ENCODE data around the gene SIGLEC12.

Gene SIGLEC12

GRCh38 chr19:51524666-51525264, 23.2 kb upstream of the SIGLEC12 start:
- H3K4me1 ChIP-seq (ENCODE audit: control insufficient read depth in 5 of 5, insufficient read depth in 5 of 5, low read length in 5 of 5), result no peaks in the 10 kb centered on the region
- H3K27ac ChIP-seq (ENCODE audit: low read depth, low read length), result no peak overlapping the region
- no peak overlapping the region for H3K4me3 ChIP-seq (ENCODE audit: low read depth in 1 of 5, low read length in 5 of 5)
- peaks cover 10 to 34% (median 20%) of the 10 kb centered on the region in 5 donors for H3K27me3 ChIP-seq (ENCODE audit: control insufficient read depth in 5 of 5, insufficient read depth in 4 of 5, low read length in 5 of 5)
- peaks cover 0 to 13% (median 3%) of the 10 kb centered on the region in 5 donors for H3K9me3 ChIP-seq (ENCODE audit: control insufficient read depth in 5 of 5, low read length in 5 of 5)
- no peaks in the 10 kb centered on the region for H3K36me3 ChIP-seq (ENCODE audit: control insufficient read depth in 5 of 5, insufficient read depth in 5 of 5, low read length in 5 of 5)
- H3K9ac ChIP-seq (ENCODE audit: low read length in 5 of 5), result no peak overlapping the region

DNA sequence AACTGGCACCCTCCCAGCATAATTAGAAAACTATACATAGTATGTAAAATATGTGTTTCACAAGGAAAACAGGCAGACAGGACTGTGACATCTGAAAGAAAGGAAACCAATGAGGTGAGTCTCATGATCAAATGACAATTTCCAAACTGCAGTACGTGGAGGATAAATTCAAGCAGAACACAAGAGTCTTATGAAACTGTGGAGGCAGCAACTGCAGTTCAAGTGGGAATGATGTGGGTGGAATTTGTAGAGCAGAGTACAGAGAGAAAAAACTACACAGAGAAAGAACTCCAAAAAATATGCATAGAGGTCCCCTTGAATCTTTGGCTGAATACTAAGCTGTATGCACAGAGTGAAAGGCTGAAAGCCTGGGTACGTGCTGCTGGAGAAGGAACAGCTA, 20.2 kb upstream of the SIGLEC12 start:
- Histone ChIP-seq H3K36me3 (ENCODE audit: control insufficient read depth in 5 of 5, insufficient read depth in 5 of 5, low read length in 5 of 5) (no peaks in the 10 kb centered on the region), H3K27ac (ENCODE audit: low read depth, low read length) (no peak overlapping the region)

GRCh38 chr19:51521357-51521756, 19.8 kb upstream of the SIGLEC12 start:
- Histone ChIP-seq H3K4me1 (ENCODE audit: control insufficient read depth in 5 of 5, insufficient read depth in 5 of 5, low read length in 5 of 5) (no peaks in the 10 kb centered on the region), H3K27ac (ENCODE audit: low read depth, low read length) (no peak overlapping the region), H3K9ac (ENCODE audit: low read length in 5 of 5) (no peak overlapping the region), H3K4me3 (ENCODE audit: low read depth in 1 of 5, low read length in 5 of 5) (no peak overlapping the region), H3K9me3 (ENCODE audit: control insufficient read depth in 5 of 5, low read length in 5 of 5) (peaks cover 0 to 13% (median 4%) of the 10 kb centered on the region in 5 donors), H3K27me3 (ENCODE audit: control insufficient read depth in 5 of 5, insufficient read depth in 4 of 5, low read length in 5 of 5) (peaks cover 8 to 22% (median 10%) of the 10 kb centered on the region in 5 donors), H3K36me3 (ENCODE audit: control insufficient read depth in 5 of 5, insufficient read depth in 5 of 5, low read length in 5 of 5) (no peaks in the 10 kb centered on the region)

More for the DNA sequence above, 20.2 kb upstream of the SIGLEC12 start:
- H3K9me3 ChIP-seq (ENCODE audit: control insufficient read depth in 5 of 5, low read length in 5 of 5), result peaks cover 0 to 13% (median 4%) of the 10 kb centered on the region in 5 donors
- H3K4me1 ChIP-seq (ENCODE audit: control insufficient read depth in 5 of 5, insufficient read depth in 5 of 5, low read length in 5 of 5), result no peaks in the 10 kb centered on the region
- no peak overlapping the region for H3K4me3 ChIP-seq (ENCODE audit: low read depth in 1 of 5, low read length in 5 of 5)
- H3K9ac ChIP-seq (ENCODE audit: low read length in 5 of 5), result no peak overlapping the region
- peaks cover 8 to 22% (median 10%) of the 10 kb centered on the region in 5 donors for H3K27me3 ChIP-seq (ENCODE audit: control insufficient read depth in 5 of 5, insufficient read depth in 4 of 5, low read length in 5 of 5)

GRCh38 chr19:51520728-51521127, 19.1 kb upstream of the SIGLEC12 start:
- H3K27ac ChIP-seq (ENCODE audit: low read depth, low read length), result no peak overlapping the region
- peaks cover 8 to 20% (median 10%) of the 10 kb centered on the region in 5 donors for H3K27me3 ChIP-seq (ENCODE audit: control insufficient read depth in 5 of 5, insufficient read depth in 4 of 5, low read length in 5 of 5)
- H3K4me3 ChIP-seq (ENCODE audit: low read depth in 1 of 5, low read length in 5 of 5), result no peak overlapping the region
- peaks cover 0 to 13% (median 4%) of the 10 kb centered on the region in 5 donors for H3K9me3 ChIP-seq (ENCODE audit: control insufficient read depth in 5 of 5, low read length in 5 of 5)
- no peaks in the 10 kb centered on the region for H3K4me1 ChIP-seq (ENCODE audit: control insufficient read depth in 5 of 5, insufficient read depth in 5 of 5, low read length in 5 of 5)
- H3K9ac ChIP-seq (ENCODE audit: low read length in 5 of 5), result no peak overlapping the region
- no peaks in the 10 kb centered on the region for H3K36me3 ChIP-seq (ENCODE audit: control insufficient read depth in 5 of 5, insufficient read depth in 5 of 5, low read length in 5 of 5)

DNA sequence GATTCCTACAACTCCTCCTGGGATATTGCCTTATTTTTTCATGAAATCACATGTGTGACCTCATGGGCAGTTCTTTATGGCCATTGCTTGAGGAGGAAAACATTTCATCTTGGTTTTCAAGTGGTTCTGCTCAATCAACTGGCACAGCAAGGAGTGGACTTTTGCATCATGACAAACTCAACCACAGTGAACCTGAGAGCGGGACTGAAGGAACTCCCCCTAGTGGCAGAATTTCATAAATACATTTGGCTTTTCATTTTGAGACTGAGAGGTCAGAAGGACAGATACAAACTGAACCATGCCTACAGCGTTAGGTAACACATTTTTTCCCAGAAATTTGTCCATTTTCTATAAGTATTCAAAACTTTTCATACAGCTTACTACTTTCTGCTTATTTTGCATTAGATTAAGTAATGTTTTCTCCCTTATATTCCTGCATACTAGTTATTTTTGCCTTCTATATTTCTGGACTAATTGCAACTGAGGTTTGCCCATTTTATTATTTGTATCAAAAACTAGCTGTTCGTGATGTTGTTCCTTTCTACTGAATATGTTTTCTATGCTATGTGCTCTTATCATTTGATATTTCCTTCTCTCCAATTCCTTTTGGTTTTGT, 13.4 kb upstream of the SIGLEC12 start:
- Histone ChIP-seq H3K9ac (ENCODE audit: low read length in 5 of 5) (no peak overlapping the region), H3K27ac (ENCODE audit: low read depth, low read length) (no peak overlapping the region), H3K4me3 (ENCODE audit: low read depth in 1 of 5, low read length in 5 of 5) (no peak overlapping the region), H3K4me1 (ENCODE audit: control insufficient read depth in 5 of 5, insufficient read depth in 5 of 5, low read length in 5 of 5) (no peaks in the 10 kb centered on the region), H3K36me3 (ENCODE audit: control insufficient read depth in 5 of 5, insufficient read depth in 5 of 5, low read length in 5 of 5) (no peaks in the 10 kb centered on the region), H3K9me3 (ENCODE audit: control insufficient read depth in 5 of 5, low read length in 5 of 5) (peaks cover 0 to 2% (median 0%) of the 10 kb centered on the region in 5 donors), H3K27me3 (ENCODE audit: control insufficient read depth in 5 of 5, insufficient read depth in 4 of 5, low read length in 5 of 5) (peaks cover 0 to 11% (median 0%) of the 10 kb centered on the region in 5 donors)

DNA sequence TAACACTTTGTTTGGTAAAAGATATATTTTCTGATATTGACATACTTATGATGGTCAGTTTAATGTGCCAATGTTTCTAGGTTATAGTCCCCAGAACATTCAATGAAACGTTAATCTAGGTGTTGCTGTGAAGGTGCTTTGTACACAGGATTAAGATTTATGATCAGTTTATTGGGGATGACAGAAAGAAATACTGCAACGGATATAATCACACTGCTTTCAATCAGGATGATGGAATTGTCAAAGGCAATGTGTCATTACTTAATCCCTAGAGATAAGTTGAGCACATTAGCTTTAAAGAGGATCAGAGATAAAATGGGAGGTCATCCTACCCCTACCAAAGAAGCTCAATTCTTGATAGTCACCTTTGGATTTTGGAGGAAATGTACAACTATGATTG, 12.4 kb upstream of the SIGLEC12 start:
- H3K4me1 ChIP-seq (ENCODE audit: control insufficient read depth in 5 of 5, insufficient read depth in 5 of 5, low read length in 5 of 5), result no peaks in the 10 kb centered on the region
- no peak overlapping the region for H3K9ac ChIP-seq (ENCODE audit: low read length in 5 of 5)
- H3K27ac ChIP-seq (ENCODE audit: low read depth, low read length), result no peak overlapping the region
- H3K27me3 ChIP-seq (ENCODE audit: control insufficient read depth in 5 of 5, insufficient read depth in 4 of 5, low read length in 5 of 5), result peaks cover 0 to 9% (median 2%) of the 10 kb centered on the region in 5 donors
- H3K36me3 ChIP-seq (ENCODE audit: control insufficient read depth in 5 of 5, insufficient read depth in 5 of 5, low read length in 5 of 5), result no peaks in the 10 kb centered on the region
- no peak overlapping the region for H3K4me3 ChIP-seq (ENCODE audit: low read depth in 1 of 5, low read length in 5 of 5)
- peaks cover 0 to 2% (median 0%) of the 10 kb centered on the region in 5 donors for H3K9me3 ChIP-seq (ENCODE audit: control insufficient read depth in 5 of 5, low read length in 5 of 5)

- no peak overlapping the region for H3K27ac ChIP-seq (ENCODE audit: low read depth, low read length)
- no peaks in the 10 kb centered on the region for H3K9me3 ChIP-seq (ENCODE audit: control insufficient read depth in 5 of 5, low read length in 5 of 5)
- peaks cover 0 to 1% (median 0%) of the 10 kb centered on the region in 5 donors for H3K4me1 ChIP-seq (ENCODE audit: control insufficient read depth in 5 of 5, insufficient read depth in 5 of 5, low read length in 5 of 5)
- H3K36me3 ChIP-seq (ENCODE audit: control insufficient read depth in 5 of 5, insufficient read depth in 5 of 5, low read length in 5 of 5), result no peaks in the 10 kb centered on the region
- H3K9ac ChIP-seq (ENCODE audit: low read length in 5 of 5), result no peak overlapping the region
- H3K27me3 ChIP-seq (ENCODE audit: control insufficient read depth in 5 of 5, insufficient read depth in 4 of 5, low read length in 5 of 5), result peaks cover 0 to 10% (median 5%) of the 10 kb centered on the region in 5 donors
- no peak overlapping the region for H3K4me3 ChIP-seq (ENCODE audit: low read depth in 1 of 5, low read length in 5 of 5)
Measured at GRCh38 chr19:51511353-51511752, 9.8 kb upstream of the SIGLEC12 start.

GRCh38 chr19:51509823-51510660, 8.4 kb upstream of the SIGLEC12 start:
- Histone ChIP-seq H3K36me3 (ENCODE audit: control insufficient read depth in 5 of 5, insufficient read depth in 5 of 5, low read length in 5 of 5) (no peaks in the 10 kb centered on the region), H3K9ac (ENCODE audit: low read length in 5 of 5) (no peak overlapping the region), H3K27ac (ENCODE audit: low read depth, low read length) (no peak overlapping the region), H3K4me1 (ENCODE audit: control insufficient read depth in 5 of 5, insufficient read depth in 5 of 5, low read length in 5 of 5) (peaks cover 0 to 1% (median 0%) of the 10 kb centered on the region in 5 donors), H3K27me3 (ENCODE audit: control insufficient read depth in 5 of 5, insufficient read depth in 4 of 5, low read length in 5 of 5) (peaks cover 0 to 10% (median 5%) of the 10 kb centered on the region in 5 donors), H3K9me3 (ENCODE audit: control insufficient read depth in 5 of 5, low read length in 5 of 5) (peaks cover 0 to 3% (median 0%) of the 10 kb centered on the region in 5 donors), H3K4me3 (ENCODE audit: low read depth in 1 of 5, low read length in 5 of 5) (no peak overlapping the region)

GRCh38 chr19:51508059-51508733, 6.6 kb upstream of the SIGLEC12 start:
- Histone ChIP-seq H3K27ac (ENCODE audit: low read depth, low read length) (no peak overlapping the region), H3K4me1 (ENCODE audit: control insufficient read depth in 5 of 5, insufficient read depth in 5 of 5, low read length in 5 of 5) (peaks cover 0 to 1% (median 0%) of the 10 kb centered on the region in 5 donors), H3K9ac (ENCODE audit: low read length in 5 of 5) (no peak overlapping the region), H3K9me3 (ENCODE audit: control insufficient read depth in 5 of 5, low read length in 5 of 5) (peaks cover 0 to 8% (median 5%) of the 10 kb centered on the region in 5 donors), H3K27me3 (ENCODE audit: control insufficient read depth in 5 of 5, insufficient read depth in 4 of 5, low read length in 5 of 5) (peaks cover 0 to 10% (median 5%) of the 10 kb centered on the region in 5 donors), H3K36me3 (ENCODE audit: control insufficient read depth in 5 of 5, insufficient read depth in 5 of 5, low read length in 5 of 5) (no peaks in the 10 kb centered on the region), H3K4me3 (ENCODE audit: low read depth in 1 of 5, low read length in 5 of 5) (no peak overlapping the region)
